A549 (cell line): ENCODE measurements around the gene PMVK. TPM values are rescaled to one million over a fixed set of nuclear protein-coding genes. Genes with fewer than 3 reads are reported as not detected.

Experiments
- ATAC-seq, 2 experiments: fragments of 200-7000 bp in 1 of 2; fragments of >200 bp in 1 of 2; cut with Nextera tagmentation in 1 of 2; cut with Tn5 transposase in 1 of 2; 3 replicates each; pipeline versions ENCODE4 v1.8.0 to v1.9.1; 2018 to 2020; ENCODE audit warnings: mild to moderate bottlenecking in 1 of 2, moderate library complexity in 1 of 2
- CTCF ChIA-PET: fragments of 300-600 bp; sonication (Branson Sonifier 250); formaldehyde crosslinking; extraction: SDS; loops from one replicate; lab custom pipeline; 2021; ENCODE audit warnings: antibody characterized with exemption, inconsistent platforms; lab: Yijun Ruan, JAX
- POLR2A ChIA-PET: fragments of 350-600 bp; formaldehyde crosslinking; extraction: SDS; loops from one replicate; lab custom pipeline; 2021; ENCODE audit warnings: antibody characterized with exemption, inconsistent platforms; lab: Yijun Ruan, JAX
- DNase-seq, 2 experiments: peaks; one replicate each; pipeline versions ENCODE4 v3.0.0 to v3.0.0-alpha.2; 2011 to 2016; ENCODE audit warnings: low read depth in 1 of 2, low spot score in 1 of 2
- FAIRE-seq: peaks from 2 replicates; lab custom pipeline; 2011; peaks lifted over from hg19 to GRCh38; lab: Jason Lieb, UNC
- H3K27ac ChIP-seq, 2 experiments: fragments of >200 bp; sonication (Bioruptor Twin); formaldehyde crosslinking; 3 replicates each; pipeline ENCODE4 v1.5.1; 2016 to 2017
- H3K4me1 ChIP-seq: fragments of >200 bp; sonication (Bioruptor Twin); formaldehyde crosslinking; 3 replicates; pipeline ENCODE4 v1.6.1; 2016
- H3K4me2 ChIP-seq: fragments of >200 bp; sonication (Bioruptor Twin); formaldehyde crosslinking; 3 replicates; pipeline ENCODE4 v1.6.1; 2016
- H3K4me3 ChIP-seq: fragments of >200 bp; sonication (Bioruptor Twin); formaldehyde crosslinking; 3 replicates; pipeline ENCODE4 v1.5.1; 2016
- H3K9me3 ChIP-seq: fragments of >200 bp; sonication (Bioruptor Twin); formaldehyde crosslinking; 3 replicates; pipeline ENCODE4 v1.6.1; 2016
- BHLHE40 ChIP-seq: IDR thresholded peaks from 2 replicates; pipeline ENCODE4 v1.6.1; 2012; ENCODE audit warnings: low read depth, low read length, inconsistent platforms
- CBX2 ChIP-seq: fragments of 200-600 bp; sonication (generic); IDR thresholded peaks from 2 replicates; pipeline ENCODE4 v1.6.1; 2016; ENCODE audit warnings: low read depth, mild to moderate bottlenecking, borderline replicate concordance
- ESRRA ChIP-seq: fragments of 150-350 bp; IDR thresholded peaks from 2 replicates; pipeline ENCODE4 v1.6.1; 2014; ENCODE audit warnings: mild to moderate bottlenecking, low read length, borderline replicate concordance
- FOSL2 ChIP-seq, 2 experiments: fragments of 450-650 bp in 1 of 2; fragments of >200 bp in 1 of 2; sonication (Bioruptor Twin) in 1 of 2; formaldehyde crosslinking; IDR thresholded peaks; 2 replicates each; pipeline versions ENCODE4 v1.5.0 to v1.6.1; 2016 to 2020; ENCODE audit warnings: mild to moderate bottlenecking in 1 of 2, moderate library complexity in 1 of 2
- GATA3 ChIP-seq: IDR thresholded peaks from 2 replicates; pipeline ENCODE4 v1.6.1; 2012; ENCODE audit warnings: borderline replicate concordance
- HOXB13 ChIP-seq: fragments of 250-450 bp; sonication (Bioruptor Pico); IDR thresholded peaks from 2 replicates; pipeline ENCODE4 v1.5.0; 2020; ENCODE audit warnings: low read depth, mild to moderate bottlenecking, moderate library complexity
- HOXB5 ChIP-seq: fragments of 250-450 bp; sonication (Bioruptor Pico); IDR thresholded peaks from 2 replicates; pipeline ENCODE4 v1.5.0; 2020; ENCODE audit warnings: mild to moderate bottlenecking, moderate library complexity
- JUN ChIP-seq, 2 experiments: fragments of >200 bp; sonication (Bioruptor Twin); formaldehyde crosslinking; IDR thresholded peaks; 2 replicates in 1 of 2; 3 replicates in 1 of 2; pipeline ENCODE4 v1.6.1; 2016 to 2017
- KDM1A ChIP-seq: fragments of 200-600 bp; sonication (generic); IDR thresholded peaks from 2 replicates; pipeline ENCODE4 v1.6.1; 2016; ENCODE audit warnings: low read depth, mild to moderate bottlenecking
- MAFK ChIP-seq: fragments of 450-650 bp; IDR thresholded peaks from 2 replicates; pipeline ENCODE4 v1.6.1; 2014; ENCODE audit not compliant: partially characterized antibody
- MYC ChIP-seq: IDR thresholded peaks from 2 replicates; pipeline ENCODE4 v1.6.1; 2012; ENCODE audit warnings: mild to moderate bottlenecking, inconsistent platforms, low read length, improper control_type of control experiment, borderline replicate concordance
- PHF8 ChIP-seq: fragments of 200-600 bp; sonication (generic); IDR thresholded peaks from 2 replicates; pipeline ENCODE4 v1.6.1; 2016; ENCODE audit warnings: low read depth, mild to moderate bottlenecking, antibody characterized with exemption, moderate library complexity, borderline replicate concordance
- POLR2A ChIP-seq: IDR thresholded peaks from 2 replicates; pipeline ENCODE4 v1.6.1; 2012; ENCODE audit warnings: mild to moderate bottlenecking, low read length
- POLR2AphosphoS2 ChIP-seq: conservative IDR thresholded peaks from 2 replicates; pipeline ENCODE4 v1.6.1; 2012; ENCODE audit warnings: low read length, improper control_type of control experiment, inconsistent platforms
- RFX5 ChIP-seq: fragments of 450-650 bp; IDR thresholded peaks from 2 replicates; pipeline ENCODE4 v1.7.1; 2014; ENCODE audit warnings: antibody characterized with exemption, mild to moderate bottlenecking, moderate library complexity
- SREBF2 ChIP-seq: fragments of 450-650 bp; IDR thresholded peaks from 2 replicates; pipeline ENCODE4 v1.6.1; 2014; ENCODE audit warnings: mild to moderate bottlenecking, moderate library complexity
- TFCP2L1 ChIP-seq: fragments of 250-450 bp; sonication (Bioruptor Pico); IDR thresholded peaks from 2 replicates; pipeline ENCODE4 v1.5.0; 2021; ENCODE audit warnings: mild to moderate bottlenecking
- TP53 ChIP-seq: fragments of 250-450 bp; sonication (Bioruptor Pico); IDR thresholded peaks from 2 replicates; pipeline ENCODE4 v1.5.0; 2021; ENCODE audit warnings: mild to moderate bottlenecking, moderate library complexity
- ZC3H11A ChIP-seq: fragments of 450-650 bp; IDR thresholded peaks from 2 replicates; pipeline ENCODE4 v1.6.1; 2014; ENCODE audit warnings: antibody characterized with exemption, mild to moderate bottlenecking
- ZSCAN20 ChIP-seq: fragments of 250-450 bp; sonication (Bioruptor Pico); IDR thresholded peaks from 2 replicates; pipeline ENCODE4 v1.8.0; 2022; ENCODE audit warnings: mild to moderate bottlenecking, moderate library complexity
- WGBS: methylation state at CpG from one replicate; pipeline ENCODE4 v1.1.6; 2017; ENCODE audit errors: missing lambda C conversion rate; 5-methylcytosine and 5-hydroxymethylcytosine counted together
- polyA plus RNA-seq, 4 experiments: library from polyadenylated mRNA; depleted of rRNA in 3 of 4; stranded (reverse); fragments of >200 nt; fragmentation: RNase III in 1 of 4; extraction: RNeasy Plus Mini Kit Qiagen cat#74134 plus additional on column Dnase treatment in 1 of 4; gene quantifications; 2 replicates in 3 of 4; 3 replicates in 1 of 4; pipeline ENCODE4 v1.2.3, GENCODE V29; 2011 to 2017
- TF ChIP-seq, protein P1 (sequence below): fragments of >200 bp; sonication (Bioruptor Twin); formaldehyde crosslinking; IDR thresholded peaks from 2 replicates; pipeline ENCODE4 v1.6.1; 2016
- TF ChIP-seq, protein P2 (sequence below): IDR thresholded peaks from 2 replicates; pipeline ENCODE4 v1.6.1; 2012
- TF ChIP-seq, protein P3 (sequence below): IDR thresholded peaks from 2 replicates; pipeline ENCODE4 v1.6.1; 2012
- TF ChIP-seq, protein P4 (sequence below): fragments of 450-650 bp; IDR thresholded peaks from 2 replicates; pipeline ENCODE4 v1.6.1; 2014; ENCODE audit warnings: antibody characterized with exemption

The PMVK gene
- polyA plus RNA-seq, 2 of the 4 experiments (the other 2 are of a cell fraction): 35.7 to 52.0 TPM

DNA sequence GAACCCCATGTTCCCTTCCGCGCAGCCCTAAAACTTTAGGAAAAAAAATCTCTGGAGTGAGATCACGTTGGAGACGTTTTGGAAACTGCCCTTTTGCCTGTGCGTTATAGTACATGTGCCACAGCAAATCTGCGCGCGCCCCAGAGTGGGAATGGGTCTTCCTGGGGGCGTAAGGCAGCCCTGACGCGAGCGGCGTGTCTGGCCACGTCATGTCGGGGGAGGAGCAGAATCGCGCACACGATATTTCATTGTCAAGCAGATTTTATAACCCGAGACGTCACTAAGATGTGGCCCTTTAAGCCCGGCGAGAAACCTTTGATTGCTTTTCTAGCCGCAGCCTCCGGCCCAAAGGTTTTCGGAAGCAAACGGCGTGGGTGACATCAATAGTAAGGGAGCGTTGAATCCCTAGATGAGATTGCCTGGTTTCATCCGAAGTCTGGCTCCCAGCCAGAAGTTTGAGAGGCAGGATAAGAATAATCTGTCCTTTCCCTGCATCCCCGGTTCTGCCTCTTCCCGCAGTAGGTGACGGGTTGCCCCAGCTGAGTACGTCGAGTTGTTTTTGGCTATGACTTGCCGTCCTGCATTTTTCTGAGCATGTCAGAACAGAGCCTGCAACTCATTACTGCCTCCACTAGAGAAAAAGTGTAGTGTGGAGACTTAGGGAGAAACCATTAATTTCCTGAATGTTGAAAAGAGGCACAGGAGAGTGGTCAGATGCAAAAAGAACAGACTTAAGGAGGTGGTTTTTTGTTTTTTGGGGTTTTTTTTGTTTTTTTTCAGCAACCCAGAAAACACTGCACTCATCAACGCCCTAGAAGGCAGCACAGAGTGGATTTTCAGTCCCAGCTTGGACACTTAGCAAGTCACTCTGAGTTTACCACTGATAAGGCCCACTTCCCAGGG lies 817 bp upstream of the PMVK start:
- TF ChIP-seq JUN (IDR thresholded peaks at IDR 0.05) (peak in 1 of 2 experiments; percentile 46; a peak in 2 of 5 replicates), MAFK (peak; percentile 47), BHLHE40 (peak; percentile 73; the same call in 1 of the 2 replicates), POLR2AphosphoS2 (no peak), RFX5 (0 out of 2 replicates have a peak, but pooled peaks have one; percentile 51), PHF8 (peak; percentile 70), MYC (0 out of 2 replicates have a peak, but pooled peaks have one; percentile 32), CBX2 (peak; percentile 90; the same call in 1 of the 2 replicates), ESRRA (no peak; the same call in 1 of the 2 replicates), KDM1A (no peak), GATA3 (peak; percentile 84; the same call in 1 of the 2 replicates), POLR2A (peak; percentile 36; the same call in 1 of the 2 replicates), FOSL2 (IDR thresholded peaks at IDR 0.05) (no peak), FOSL2 (CRISPR knock-in tag; IDR thresholded peaks at IDR 0.05) (peak; percentile 46)
- ChIA-PET POLR2A (interaction anchor here (0.9 to 1.5 kb wide), 9 partner anchors 8 to 458 kb away, joined by 3 to 7 read pairs (median 4); partner anchors contain the start of genes PBXIP1 and SHC1), CTCF (interaction anchor here (0.6 to 4.3 kb wide), 18 partner anchors 9 to 456 kb away, joined by 3 to 20 read pairs (median 4); partner anchors contain the start of genes PBXIP1 and PYGO2)
- Histone ChIP-seq H3K4me2 (peak overlapping the region; percentile 92), H3K4me3 (peak overlapping the region; percentile 61), H3K9me3 (no peaks in the 10 kb centered on the region), H3K4me1 (peaks cover 17% of the 10 kb centered on the region), H3K27ac (peak overlapping the region; percentile 97 to 98)
- peak; percentile 84 to 85 for ATAC-seq
- 2% methylated on average over 36 of the region's 36 CpGs for WGBS
- peak; percentile 94 to 96 for DNase-seq
- no peak for FAIRE-seq

DNA sequence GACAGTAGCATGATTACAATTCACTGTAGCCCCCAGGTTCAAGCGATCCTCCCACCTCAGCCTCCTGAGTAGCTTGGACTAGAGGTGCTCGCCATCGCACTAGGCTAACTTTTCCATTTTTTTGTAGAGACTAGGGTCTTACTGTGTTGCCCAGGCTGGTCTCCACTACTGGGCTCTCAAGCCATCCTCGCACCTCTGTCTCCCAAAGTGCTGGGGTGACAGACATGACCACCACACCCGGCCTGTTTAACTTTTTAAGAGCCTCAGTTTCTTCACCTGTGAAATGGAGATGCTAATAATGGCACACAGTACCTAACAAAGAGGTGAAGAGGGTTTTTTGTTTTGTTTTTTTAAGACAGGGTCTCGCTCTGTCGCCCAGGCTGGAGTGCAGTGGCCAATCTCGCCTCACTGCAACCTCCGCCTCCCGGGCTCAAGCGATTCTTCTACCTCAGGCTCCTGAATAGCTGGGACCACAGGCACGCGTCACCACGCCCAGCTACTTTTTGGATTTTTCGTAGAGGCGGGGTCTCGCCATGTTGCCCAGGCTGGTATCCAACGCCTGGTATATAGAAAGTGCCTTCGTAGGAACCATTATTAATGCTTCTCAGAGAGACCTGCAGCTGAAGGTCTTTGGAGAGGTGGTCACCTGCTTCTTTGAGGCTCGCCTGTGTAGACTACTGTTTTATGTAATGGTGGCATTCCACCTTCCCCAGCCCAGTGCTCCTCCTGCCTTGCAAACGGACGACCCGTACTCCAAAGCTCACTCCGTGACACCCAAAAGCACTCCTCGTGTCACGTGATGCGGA lies 567 bp downstream of the PMVK start:
- Histone ChIP-seq H3K9me3 (no peaks in the 10 kb centered on the region), H3K4me3 (peak overlapping the region; percentile 61), H3K4me1 (peaks cover 25% of the 10 kb centered on the region), H3K27ac (peak overlapping the region; percentile 97 to 98), H3K4me2 (peak overlapping the region; percentile 92)
- FAIRE-seq: no peak
- no peak for DNase-seq
- ATAC-seq: no peak
- POLR2A ChIA-PET: interaction anchor here (0.6 to 1.5 kb wide), 11 partner anchors 8 to 457 kb away, joined by 3 to 7 read pairs (median 3); partner anchors contain the start of genes PBXIP1 and SHC1
- TF ChIP-seq PHF8: no peak
- no peak for TF ChIP-seq ZC3H11A
- TF ChIP-seq, protein P1, sequence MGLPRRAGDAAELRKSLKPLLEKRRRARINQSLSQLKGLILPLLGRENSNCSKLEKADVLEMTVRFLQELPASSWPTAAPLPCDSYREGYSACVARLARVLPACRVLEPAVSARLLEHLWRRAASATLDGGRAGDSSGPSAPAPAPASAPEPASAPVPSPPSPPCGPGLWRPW: no peak
- 0 out of 2 replicates have a peak, but pooled peaks have one; percentile 87 for TF ChIP-seq HOXB13 (CRISPR knock-in tag)
- no peak for TF ChIP-seq FOSL2 (IDR thresholded peaks at IDR 0.05)
- TF ChIP-seq FOSL2 (CRISPR knock-in tag; IDR thresholded peaks at IDR 0.05): no peak
- TF ChIP-seq TP53 (CRISPR knock-in tag): peak; percentile 69; the same call in 1 of the 2 replicates
- peak; percentile 37; the same call in 1 of the 2 replicates for TF ChIP-seq ZSCAN20 (CRISPR knock-in tag)
- TF ChIP-seq, protein P2, sequence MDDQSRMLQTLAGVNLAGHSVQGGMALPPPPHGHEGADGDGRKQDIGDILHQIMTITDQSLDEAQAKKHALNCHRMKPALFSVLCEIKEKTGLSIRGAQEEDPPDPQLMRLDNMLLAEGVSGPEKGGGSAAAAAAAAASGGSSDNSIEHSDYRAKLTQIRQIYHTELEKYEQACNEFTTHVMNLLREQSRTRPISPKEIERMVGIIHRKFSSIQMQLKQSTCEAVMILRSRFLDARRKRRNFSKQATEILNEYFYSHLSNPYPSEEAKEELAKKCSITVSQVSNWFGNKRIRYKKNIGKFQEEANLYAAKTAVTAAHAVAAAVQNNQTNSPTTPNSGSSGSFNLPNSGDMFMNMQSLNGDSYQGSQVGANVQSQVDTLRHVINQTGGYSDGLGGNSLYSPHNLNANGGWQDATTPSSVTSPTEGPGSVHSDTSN: no peak
- TF ChIP-seq, protein P3, sequence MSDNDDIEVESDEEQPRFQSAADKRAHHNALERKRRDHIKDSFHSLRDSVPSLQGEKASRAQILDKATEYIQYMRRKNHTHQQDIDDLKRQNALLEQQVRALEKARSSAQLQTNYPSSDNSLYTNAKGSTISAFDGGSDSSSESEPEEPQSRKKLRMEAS: no peak
- no peak for TF ChIP-seq SREBF2
- no peak for TF ChIP-seq MAFK
- peak; percentile 81; the same call in 1 of the 2 replicates for TF ChIP-seq HOXB5 (CRISPR knock-in tag)
- TF ChIP-seq GATA3: no peak
- no peak for TF ChIP-seq RFX5
- TF ChIP-seq TFCP2L1 (CRISPR knock-in tag): no peak
- no peak for TF ChIP-seq KDM1A
- TF ChIP-seq, protein P4, sequence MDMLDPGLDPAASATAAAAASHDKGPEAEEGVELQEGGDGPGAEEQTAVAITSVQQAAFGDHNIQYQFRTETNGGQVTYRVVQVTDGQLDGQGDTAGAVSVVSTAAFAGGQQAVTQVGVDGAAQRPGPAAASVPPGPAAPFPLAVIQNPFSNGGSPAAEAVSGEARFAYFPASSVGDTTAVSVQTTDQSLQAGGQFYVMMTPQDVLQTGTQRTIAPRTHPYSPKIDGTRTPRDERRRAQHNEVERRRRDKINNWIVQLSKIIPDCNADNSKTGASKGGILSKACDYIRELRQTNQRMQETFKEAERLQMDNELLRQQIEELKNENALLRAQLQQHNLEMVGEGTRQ: peak; percentile 95
- WGBS: 47% methylated on average over 27 of the region's 27 CpGs
- CTCF ChIA-PET: interaction anchor here (0.8 to 4.3 kb wide), 22 partner anchors 8 to 457 kb away, joined by 3 to 20 read pairs (median 4); partner anchors contain the start of genes PBXIP1 and PYGO2
